K562 (cell line): ENCODE data around the gene FXYD1. TPM values are rescaled to one million over a fixed set of nuclear protein-coding genes. Genes with fewer than 3 reads are reported as not detected.

Source experiments
- ATAC-seq: fragments of 200-7000 bp; cut with Tn5 transposase; 3 replicates; pipeline ENCODE4 v1.9.1; 2020; ENCODE audit warnings: moderate library complexity
- BruUV-seq: library from RNA; stranded (reverse); fragments of 400-500 nt; replicated peaks from 2 replicates; lab custom pipeline; 2021; lab: Mats Ljungman, UMichigan
- CTCF ChIA-PET: fragments of 300-600 bp; formaldehyde crosslinking; extraction: SDS; loops from one replicate; lab custom pipeline; 2021; ENCODE audit warnings: low intra/inter-chr PET ratio; lab: Yijun Ruan, JAX
- POLR2A ChIA-PET: fragments of 300-600, 350-650 bp; sonication (Branson Sonifier 250); formaldehyde crosslinking; extraction: SDS; loops from one replicate; lab custom pipeline; 2021; ENCODE audit warnings: antibody characterized with exemption, inconsistent platforms; lab: Yijun Ruan, JAX
- DNase-seq, 4 experiments: peaks; one replicate each; pipeline versions ENCODE4 v3.0.0 to v3.0.0-alpha.2; 2011 to 2018; ENCODE audit warnings: low spot score in 3 of 4, mixed read lengths in 3 of 4; ENCODE audit errors: extremely low read depth in 1 of 4
- FAIRE-seq: peaks from 2 replicates; lab custom pipeline; 2011; peaks lifted over from hg19 to GRCh38; lab: Jason Lieb, UNC
- H2AFZ ChIP-seq: 2 replicates; pipeline ENCODE4 v1.6.0; 2011; ENCODE audit warnings: low read depth, low read length, control low read depth, inconsistent platforms
- H3K27ac ChIP-seq: fragments of 200-600 bp; 3 replicates; pipeline ENCODE4 v1.8.0; 2011; ENCODE audit warnings: low read depth, mild to moderate bottlenecking, control low read depth, inconsistent platforms, low read length, moderate library complexity, mixed read lengths; ENCODE audit errors: extremely low read depth
- H3K27me3 ChIP-seq, 2 experiments: fragments of 300-600 bp in 1 of 2; 2 replicates in 1 of 2; 3 replicates in 1 of 2; pipeline versions ENCODE4 v1.6.0 to v1.8.0; 2011; ENCODE audit warnings: inconsistent platforms in 2 of 2, low read length in 2 of 2, mild to moderate bottlenecking in 1 of 2, mixed read lengths in 1 of 2, moderate library complexity in 1 of 2; ENCODE audit not compliant: control insufficient read depth in 2 of 2, insufficient read depth in 2 of 2
- H3K36me3 ChIP-seq: fragments of 300-600 bp; 3 replicates; pipeline ENCODE4 v1.8.0; 2011; ENCODE audit warnings: mild to moderate bottlenecking, low read length, inconsistent platforms; ENCODE audit not compliant: control insufficient read depth, insufficient read depth
- H3K4me1 ChIP-seq, 2 experiments: fragments of 200-600 bp in 1 of 2; replicated peaks in 1 of 2; 2 replicates in 1 of 2; 3 replicates in 1 of 2; pipeline versions ENCODE4 v1.5.1 to v1.8.0; 2011; ENCODE audit warnings: inconsistent platforms in 2 of 2, low read length in 2 of 2, mild to moderate bottlenecking in 1 of 2, mixed read lengths in 1 of 2, moderate library complexity in 1 of 2; ENCODE audit not compliant: control insufficient read depth in 2 of 2, insufficient read depth in 2 of 2
- H3K4me2 ChIP-seq: 2 replicates; pipeline ENCODE4 v1.6.1; 2011; ENCODE audit warnings: low read length, control low read depth, inconsistent platforms, mixed read lengths; ENCODE audit not compliant: insufficient read depth
- H3K4me3 ChIP-seq: fragments of 200-600 bp; sonication (generic), shearing (Covaris generic); 2 replicates; pipeline ENCODE4 v1.5.1; 2016; ENCODE audit warnings: control low read depth, inconsistent platforms
- H3K79me2 ChIP-seq: fragments of 200-600 bp; 3 replicates; pipeline ENCODE4 v1.8.0; 2011; ENCODE audit warnings: low read length, inconsistent platforms; ENCODE audit not compliant: control insufficient read depth, insufficient read depth
- H3K9ac ChIP-seq, 2 experiments: 2 replicates each; pipeline versions ENCODE4 v1.6.0 to v1.6.1; 2011; ENCODE audit warnings: low read depth in 2 of 2, low read length in 2 of 2, control low read depth in 1 of 2, inconsistent platforms in 1 of 2, mild to moderate bottlenecking in 1 of 2, mixed read lengths in 1 of 2; ENCODE audit not compliant: insufficient read depth in 1 of 2
- H3K9me1 ChIP-seq: one replicate; pipeline ENCODE4 v1.6.0; 2011; ENCODE audit warnings: inconsistent platforms, mild to moderate bottlenecking, low read length, moderate library complexity; ENCODE audit not compliant: control insufficient read depth, insufficient read depth
- H3K9me3 ChIP-seq: replicated peaks from 2 replicates; pipeline ENCODE4 v1.5.1; 2011; ENCODE audit warnings: low read depth, low read length, inconsistent platforms; ENCODE audit not compliant: control insufficient read depth, insufficient read depth
- H4K20me1 ChIP-seq: replicated peaks from 2 replicates; pipeline ENCODE4 v1.6.1; 2011; ENCODE audit warnings: low read length, inconsistent platforms, mixed read lengths; ENCODE audit not compliant: control insufficient read depth, insufficient read depth
- ESRRB ChIP-seq: fragments of 250-450 bp; sonication (Bioruptor Pico); IDR thresholded peaks from 2 replicates; pipeline ENCODE4 v1.5.0; 2020; ENCODE audit warnings: mild to moderate bottlenecking, moderate library complexity, borderline replicate concordance
- GATAD2A ChIP-seq: fragments of 450-650 bp; IDR thresholded peaks from 2 replicates; pipeline ENCODE4 v1.6.1; 2017
- HDAC1 ChIP-seq, 2 experiments: fragments of 450-650 bp; IDR thresholded peaks; 2 replicates each; pipeline ENCODE4 v1.6.1; 2016 to 2017; ENCODE audit warnings: inconsistent platforms in 1 of 2, mild to moderate bottlenecking in 1 of 2, moderate library complexity in 1 of 2
- HDAC8 ChIP-seq: fragments of 450-650 bp; IDR thresholded peaks from 2 replicates; pipeline ENCODE4 v1.6.1; 2016; ENCODE audit warnings: mild to moderate bottlenecking, missing genetic modification characterization, moderate library complexity, missing compliant biosample characterization
- HDGF ChIP-seq: fragments of 450-650 bp; IDR thresholded peaks from 2 replicates; pipeline ENCODE4 v1.6.1; 2016
- KDM1A ChIP-seq, 2 experiments: fragments of 450-650 bp; IDR thresholded peaks; 2 replicates each; pipeline ENCODE4 v1.6.1; 2016; ENCODE audit warnings: mild to moderate bottlenecking in 2 of 2
- KDM5B ChIP-seq: fragments of 200-600 bp; sonication (generic); IDR thresholded peaks from 2 replicates; pipeline ENCODE4 v1.6.1; 2012; ENCODE audit warnings: low read depth, mild to moderate bottlenecking, moderate library complexity, low read length, control low read depth, inconsistent platforms; ENCODE audit not compliant: insufficient replicate concordance
- MAFK ChIP-seq: IDR thresholded peaks from 2 replicates; pipeline ENCODE4 v1.6.1; 2011; ENCODE audit warnings: low read length, improper control_type of control experiment
- RBM25 ChIP-seq: fragments of 200-400 bp; formaldehyde crosslinking; IDR thresholded peaks from 2 replicates; pipeline ENCODE4 v1.6.1; 2018; ENCODE audit warnings: low read length, low read depth, moderate library complexity; ENCODE audit not compliant: severe bottlenecking
- SMARCA5 ChIP-seq: fragments of 450-650 bp; IDR thresholded peaks from 2 replicates; pipeline ENCODE4 v1.6.1; 2016
- ZKSCAN1 ChIP-seq: fragments of 150-350 bp; IDR thresholded peaks from 2 replicates; pipeline ENCODE4 v1.6.1; 2016; ENCODE audit warnings: low read depth, low read length
- WGBS: fragments of 100-300 bp; shearing (Covaris generic); methylation state at CpG from one replicate; pipeline ENCODE4 v1.1.6; 2016; ENCODE audit warnings: low coverage, mixed read lengths; ENCODE audit not compliant: insufficient coverage; ENCODE audit errors: missing lambda C conversion rate; 5-methylcytosine and 5-hydroxymethylcytosine counted together
- in situ Hi-C: fragments of 300-500 bp; cut with MboI; formaldehyde crosslinking; loops from 4 replicates; pipeline ENCODE4 v1.15.0; 2018; ENCODE audit warnings: inconsistent platforms, mixed read lengths
- intact Hi-C: fragments of 100-400 bp; cut with micrococcal nuclease; formaldehyde crosslinking; loops from 2 replicates; pipeline ENCODE4 v1.14.2; 2022
- polyA plus RNA-seq, 8 experiments: library from polyadenylated mRNA; depleted of rRNA in 4 of 8; stranded (reverse) in 5 of 8; unstranded in 3 of 8; fragments of >200 nt; fragmentation: Nextera tagmentation in 2 of 8; fragmentation: Illumina TruSeq in 1 of 8; extraction: Ambion mirVana in 2 of 8; extraction: Trizol in 1 of 8; gene quantifications; 2 replicates each; pipeline versions ENCODE4 v1.2.1 to v1.2.3, GENCODE V29; 2011 to 2014; ENCODE audit warnings: inconsistent platforms in 1 of 8, missing spikeins in 1 of 8
- total RNA-seq, 7 experiments: library from RNA; depleted of rRNA in 6 of 7; stranded (reverse); fragments of >200 nt in 6 of 7; fragmentation: Illumina TruSeq in 2 of 7; extraction: Trizol in 2 of 7; gene quantifications; 2 replicates each; pipeline versions ENCODE4 v1.2.1 to v1.2.3, GENCODE V29; 2011 to 2021; ENCODE audit warnings: low replicate concordance in 1 of 7
- TF ChIP-seq, protein P1 (sequence below): sonication (generic); formaldehyde crosslinking; IDR thresholded peaks from 2 replicates; pipeline ENCODE4 v1.9.0; 2022; ENCODE audit warnings: mild to moderate bottlenecking, missing genetic modification reagents
- TF ChIP-seq, protein P2 (sequence below): fragments of 450-650 bp; formaldehyde crosslinking; IDR thresholded peaks from 2 replicates; pipeline ENCODE4 v1.4.0; 2022; ENCODE audit warnings: missing genetic modification characterization
- TF ChIP-seq, protein P3 (sequence below): sonication (generic); formaldehyde crosslinking; IDR thresholded peaks from 2 replicates; pipeline ENCODE4 v1.8.1; 2023; ENCODE audit warnings: mild to moderate bottlenecking, missing genetic modification reagents
- TF ChIP-seq, protein P4 (sequence below): fragments of 250-450 bp; sonication (Bioruptor Pico); IDR thresholded peaks from 2 replicates; pipeline ENCODE4 v1.4.0; 2020; ENCODE audit warnings: mild to moderate bottlenecking, moderate library complexity

The FXYD1 gene
- total and polyA plus RNA-seq, 9 of the 15 experiments (the other 6 are each of a cell fraction or from before 2014, with no cell fraction given): 0.40 to 3.2 (median 1.8) TPM; not detected in 3

DNA sequence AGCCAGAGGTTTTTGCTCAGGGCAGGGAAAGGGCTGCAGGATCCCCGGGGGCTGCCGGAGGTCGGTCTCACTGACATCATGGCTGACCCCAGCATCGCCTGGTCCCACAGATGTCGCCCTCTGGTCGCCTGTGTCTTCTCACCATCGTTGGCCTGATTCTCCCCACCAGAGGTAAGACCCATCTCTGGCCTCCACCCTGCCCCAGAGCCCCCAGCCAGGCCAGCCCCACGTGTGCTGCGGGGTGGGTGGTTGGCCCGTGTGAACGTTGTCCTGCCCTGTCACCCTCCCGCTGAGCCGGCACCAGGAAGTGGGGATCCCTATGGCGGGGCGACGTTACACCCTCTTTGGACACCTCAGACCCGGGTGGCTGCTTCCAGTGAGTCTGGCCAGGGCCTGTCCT lies 16.8 kb downstream of the FXYD1 start (continued):
- TF ChIP-seq, protein P1, sequence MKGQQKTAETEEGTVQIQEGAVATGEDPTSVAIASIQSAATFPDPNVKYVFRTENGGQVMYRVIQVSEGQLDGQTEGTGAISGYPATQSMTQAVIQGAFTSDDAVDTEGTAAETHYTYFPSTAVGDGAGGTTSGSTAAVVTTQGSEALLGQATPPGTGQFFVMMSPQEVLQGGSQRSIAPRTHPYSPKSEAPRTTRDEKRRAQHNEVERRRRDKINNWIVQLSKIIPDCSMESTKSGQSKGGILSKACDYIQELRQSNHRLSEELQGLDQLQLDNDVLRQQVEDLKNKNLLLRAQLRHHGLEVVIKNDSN (CRISPR knock-in tag): peak; percentile 18; the same call in 1 of the 2 replicates
- TF ChIP-seq KDM5B (no peak), ESRRB (CRISPR knock-in tag) (no peak)

DNA sequence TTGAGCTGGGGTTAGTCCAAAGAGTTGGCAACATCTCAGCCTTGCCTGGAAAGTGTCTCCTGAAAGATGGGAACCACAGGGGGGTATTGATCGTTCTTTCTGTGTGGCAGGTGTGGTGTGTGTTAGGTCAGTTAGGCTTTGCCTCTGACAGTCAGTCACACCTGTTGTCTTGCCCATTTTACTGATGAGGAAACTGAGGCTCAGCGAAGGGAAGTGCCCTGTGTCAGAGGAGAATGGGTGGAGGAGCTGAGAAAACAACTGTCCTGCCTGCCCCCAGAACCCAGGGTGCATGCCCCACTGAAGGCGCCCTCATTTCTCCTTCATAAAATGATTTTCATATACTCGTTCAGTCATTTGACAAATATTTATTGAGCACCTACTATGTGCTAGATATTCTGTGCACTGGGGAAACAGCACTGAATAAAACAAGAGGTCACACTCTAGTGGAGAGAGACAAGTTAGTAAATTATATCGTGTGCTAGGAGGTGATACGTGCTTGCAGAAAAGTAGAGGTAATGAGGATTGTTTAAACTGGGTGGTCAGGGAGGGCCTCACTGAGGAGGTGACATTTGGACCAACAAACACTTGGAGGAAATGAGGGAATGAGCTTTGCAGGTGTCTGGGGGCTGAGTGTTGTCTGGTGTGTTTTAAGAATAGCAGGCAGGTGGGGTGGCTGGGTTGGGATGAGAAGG lies 17.5 kb downstream of the FXYD1 start:
- H3K9me1 ChIP-seq: no peaks in the 10 kb centered on the region
- TSS peak; percentile 46 for BruUV-seq
- no peaks in the 10 kb centered on the region for H3K27me3 ChIP-seq
- peak overlapping the region; percentile 95 for H3K4me2 ChIP-seq
- H2AFZ ChIP-seq: no peak overlapping the region
- WGBS: 28% methylated on average over 6 of the region's 6 CpGs
- H3K79me2 ChIP-seq: peaks cover 51% of the 10 kb centered on the region
- intact Hi-C loops (loop anchor here (5.0 kb wide), 1 partner anchor 111 kb away; the partner anchor contains the start of gene USF2), in situ Hi-C loops (no loop called here)
- peak overlapping the region; percentile 92 for H3K4me3 ChIP-seq
- peaks cover 13 to 44% of the 10 kb centered on the region in 2 experiments; a peak in 4 of 5 replicates for H3K4me1 ChIP-seq
- FAIRE-seq (peak; percentile 67), ATAC-seq (no peak), DNase-seq (no peak)
- ChIA-PET CTCF (no interaction called here), POLR2A (interaction anchor here (0.6 kb wide), 1 partner anchor 520 kb away, joined by 3 read pairs; no protein-coding TSS in a partner anchor)
- no peaks in the 10 kb centered on the region for H4K20me1 ChIP-seq
- peaks cover 57% of the 10 kb centered on the region for H3K36me3 ChIP-seq
- H3K9ac ChIP-seq: peak overlapping the region; percentile 89 to 96
- no peaks in the 10 kb centered on the region for H3K9me3 ChIP-seq
- H3K27ac ChIP-seq: peak overlapping the region; percentile 95; the same call in 2 of the 3 replicates
- TF ChIP-seq, protein P2, sequence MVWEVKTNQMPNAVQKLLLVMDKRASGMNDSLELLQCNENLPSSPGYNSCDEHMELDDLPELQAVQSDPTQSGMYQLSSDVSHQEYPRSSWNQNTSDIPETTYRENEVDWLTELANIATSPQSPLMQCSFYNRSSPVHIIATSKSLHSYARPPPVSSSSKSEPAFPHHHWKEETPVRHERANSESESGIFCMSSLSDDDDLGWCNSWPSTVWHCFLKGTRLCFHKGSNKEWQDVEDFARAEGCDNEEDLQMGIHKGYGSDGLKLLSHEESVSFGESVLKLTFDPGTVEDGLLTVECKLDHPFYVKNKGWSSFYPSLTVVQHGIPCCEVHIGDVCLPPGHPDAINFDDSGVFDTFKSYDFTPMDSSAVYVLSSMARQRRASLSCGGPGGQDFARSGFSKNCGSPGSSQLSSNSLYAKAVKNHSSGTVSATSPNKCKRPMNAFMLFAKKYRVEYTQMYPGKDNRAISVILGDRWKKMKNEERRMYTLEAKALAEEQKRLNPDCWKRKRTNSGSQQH (CRISPR knock-in tag): 0 out of 2 replicates have a peak, but pooled peaks have one; percentile 14
- TF ChIP-seq HDAC1 (IDR thresholded peaks at IDR 0.05): 0 out of 4 replicates have a peak, but pooled peaks of 1 of the 2 experiments have one; percentile 40
- TF ChIP-seq RBM25: peak; percentile 49
- no peak for TF ChIP-seq MAFK
- TF ChIP-seq, protein P3, sequence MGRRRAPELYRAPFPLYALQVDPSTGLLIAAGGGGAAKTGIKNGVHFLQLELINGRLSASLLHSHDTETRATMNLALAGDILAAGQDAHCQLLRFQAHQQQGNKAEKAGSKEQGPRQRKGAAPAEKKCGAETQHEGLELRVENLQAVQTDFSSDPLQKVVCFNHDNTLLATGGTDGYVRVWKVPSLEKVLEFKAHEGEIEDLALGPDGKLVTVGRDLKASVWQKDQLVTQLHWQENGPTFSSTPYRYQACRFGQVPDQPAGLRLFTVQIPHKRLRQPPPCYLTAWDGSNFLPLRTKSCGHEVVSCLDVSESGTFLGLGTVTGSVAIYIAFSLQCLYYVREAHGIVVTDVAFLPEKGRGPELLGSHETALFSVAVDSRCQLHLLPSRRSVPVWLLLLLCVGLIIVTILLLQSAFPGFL (CRISPR knock-in tag): no peak
- 0 out of 4 replicates have a peak, but pooled peaks of 1 of the 2 experiments have one; percentile 54 for TF ChIP-seq KDM1A (IDR thresholded peaks at IDR 0.05)
- TF ChIP-seq HDAC8 (tag): 0 out of 2 replicates have a peak, but pooled peaks have one; percentile 20
- TF ChIP-seq GATAD2A: no peak
- TF ChIP-seq, protein P4, sequence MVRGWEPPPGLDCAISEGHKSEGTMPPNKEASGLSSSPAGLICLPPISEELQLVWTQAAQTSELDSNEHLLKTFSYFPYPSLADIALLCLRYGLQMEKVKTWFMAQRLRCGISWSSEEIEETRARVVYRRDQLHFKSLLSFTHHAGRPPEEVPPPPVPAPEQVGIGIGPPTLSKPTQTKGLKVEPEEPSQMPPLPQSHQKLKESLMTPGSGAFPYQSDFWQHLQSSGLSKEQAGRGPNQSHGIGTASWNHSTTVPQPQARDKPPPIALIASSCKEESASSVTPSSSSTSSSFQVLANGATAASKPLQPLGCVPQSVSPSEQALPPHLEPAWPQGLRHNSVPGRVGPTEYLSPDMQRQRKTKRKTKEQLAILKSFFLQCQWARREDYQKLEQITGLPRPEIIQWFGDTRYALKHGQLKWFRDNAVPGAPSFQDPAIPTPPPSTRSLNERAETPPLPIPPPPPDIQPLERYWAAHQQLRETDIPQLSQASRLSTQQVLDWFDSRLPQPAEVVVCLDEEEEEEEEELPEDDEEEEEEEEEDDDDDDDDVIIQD (CRISPR knock-in tag): no peak
- TF ChIP-seq ZKSCAN1: peak; percentile 86
- 0 out of 2 replicates have a peak, but pooled peaks have one; percentile 43 for TF ChIP-seq HDGF
- peak; percentile 61; the same call in 1 of the 2 replicates for TF ChIP-seq SMARCA5
